Neural progenitor cell (in vitro differentiated cells): ENCODE data around the gene STAG1. TPM values are rescaled to one million over a fixed set of nuclear protein-coding genes. Genes with fewer than 3 reads are reported as not detected.

Experiments
- DNase-seq: peaks from one replicate; pipeline ENCODE4 v3.0.0-alpha.2; 2016; ENCODE audit warnings: low spot score
- H2AFZ ChIP-seq: fragments of 200-600 bp; sonication (generic); replicated peaks from 2 replicates; pipeline ENCODE4 v1.6.1; 2016; ENCODE audit warnings: antibody characterized with exemption
- H3F3A ChIP-seq: fragments of 200-600 bp; sonication (generic); 2 replicates; pipeline ENCODE4 v1.6.1; 2016; ENCODE audit warnings: antibody characterized with exemption, low read depth
- H3K27ac ChIP-seq: fragments of 200-600 bp; sonication (generic); 2 replicates; pipeline ENCODE4 v1.5.1; 2016; ENCODE audit warnings: mild to moderate bottlenecking
- H3K27me3 ChIP-seq: fragments of 200-600 bp; sonication (generic); 2 replicates; pipeline ENCODE4 v1.6.1; 2016; ENCODE audit warnings: mild to moderate bottlenecking, moderate library complexity
- H3K36me3 ChIP-seq: fragments of 200-600 bp; sonication (generic); 2 replicates; pipeline ENCODE4 v1.5.1; 2016
- H3K4me1 ChIP-seq: fragments of 200-600 bp; sonication (generic); 2 replicates; pipeline ENCODE4 v1.6.1; 2016; ENCODE audit warnings: mixed run types
- H3K4me2 ChIP-seq: fragments of 200-600 bp; sonication (generic); 2 replicates; pipeline ENCODE4 v1.6.1; 2016
- H3K4me3 ChIP-seq: fragments of 200-600 bp; sonication (generic); 2 replicates; pipeline ENCODE4 v1.5.1; 2016
- H3K79me2 ChIP-seq: fragments of 200-600 bp; sonication (generic); 2 replicates; pipeline ENCODE4 v1.6.1; 2016; ENCODE audit warnings: low read depth
- H3K9ac ChIP-seq: fragments of 200-600 bp; sonication (generic); 2 replicates; pipeline ENCODE4 v1.6.1; 2016
- H3K9me3 ChIP-seq: fragments of 200-600 bp; sonication (generic); 2 replicates; pipeline ENCODE4 v1.5.1; 2016; ENCODE audit warnings: low read depth
- H4K20me1 ChIP-seq: fragments of 200-600 bp; sonication (generic); 2 replicates; pipeline ENCODE4 v1.6.1; 2016; ENCODE audit warnings: low read depth
- H3K27ac Mint-ChIP-seq: 3 replicates; pipeline ENCODE4 v1.8.0; 2021; ENCODE audit warnings: mixed read lengths
- H3K27me3 Mint-ChIP-seq: 2 replicates; pipeline ENCODE4 v1.8.0; 2022; ENCODE audit warnings: low read depth, mild to moderate bottlenecking, inconsistent platforms, moderate library complexity, mixed read lengths; ENCODE audit not compliant: insufficient read depth
- H3K36me3 Mint-ChIP-seq: 3 replicates; pipeline ENCODE4 v1.8.0; 2021; ENCODE audit warnings: mixed read lengths
- H3K4me1 Mint-ChIP-seq: 3 replicates; pipeline ENCODE4 v1.8.0; 2021; ENCODE audit warnings: mixed read lengths
- H3K4me3 Mint-ChIP-seq: 3 replicates; pipeline ENCODE4 v1.8.0; 2021; ENCODE audit warnings: mild to moderate bottlenecking, moderate library complexity, mixed read lengths
- H3K9me3 Mint-ChIP-seq: 3 replicates; pipeline ENCODE4 v1.8.0; 2020; ENCODE audit warnings: mixed read lengths
- CTCF ChIP-seq: fragments of 200-600 bp; sonication (generic); IDR thresholded peaks from 2 replicates; pipeline ENCODE4 v1.5.1; 2017; ENCODE audit warnings: antibody characterized with exemption, mild to moderate bottlenecking
- EZH2 ChIP-seq: fragments of 200-600 bp; sonication (generic); IDR thresholded peaks from 2 replicates; pipeline ENCODE4 v1.6.1; 2017; ENCODE audit warnings: antibody characterized with exemption, mild to moderate bottlenecking, moderate library complexity
- EZH2phosphoT487 ChIP-seq: fragments of 200-600 bp; sonication (generic); IDR thresholded peaks from 2 replicates; pipeline ENCODE4 v1.6.1; 2017; ENCODE audit warnings: antibody characterized with exemption
- total RNA-seq: library from RNA; depleted of rRNA; stranded (reverse); fragments of >200 nt; gene quantifications from 2 replicates; pipeline ENCODE4 v1.2.3, GENCODE V29; 2015; ENCODE audit warnings: low replicate concordance

STAG1 gene
- total RNA-seq, 1 donor from 2014 or later: 38.3 TPM

DNA sequence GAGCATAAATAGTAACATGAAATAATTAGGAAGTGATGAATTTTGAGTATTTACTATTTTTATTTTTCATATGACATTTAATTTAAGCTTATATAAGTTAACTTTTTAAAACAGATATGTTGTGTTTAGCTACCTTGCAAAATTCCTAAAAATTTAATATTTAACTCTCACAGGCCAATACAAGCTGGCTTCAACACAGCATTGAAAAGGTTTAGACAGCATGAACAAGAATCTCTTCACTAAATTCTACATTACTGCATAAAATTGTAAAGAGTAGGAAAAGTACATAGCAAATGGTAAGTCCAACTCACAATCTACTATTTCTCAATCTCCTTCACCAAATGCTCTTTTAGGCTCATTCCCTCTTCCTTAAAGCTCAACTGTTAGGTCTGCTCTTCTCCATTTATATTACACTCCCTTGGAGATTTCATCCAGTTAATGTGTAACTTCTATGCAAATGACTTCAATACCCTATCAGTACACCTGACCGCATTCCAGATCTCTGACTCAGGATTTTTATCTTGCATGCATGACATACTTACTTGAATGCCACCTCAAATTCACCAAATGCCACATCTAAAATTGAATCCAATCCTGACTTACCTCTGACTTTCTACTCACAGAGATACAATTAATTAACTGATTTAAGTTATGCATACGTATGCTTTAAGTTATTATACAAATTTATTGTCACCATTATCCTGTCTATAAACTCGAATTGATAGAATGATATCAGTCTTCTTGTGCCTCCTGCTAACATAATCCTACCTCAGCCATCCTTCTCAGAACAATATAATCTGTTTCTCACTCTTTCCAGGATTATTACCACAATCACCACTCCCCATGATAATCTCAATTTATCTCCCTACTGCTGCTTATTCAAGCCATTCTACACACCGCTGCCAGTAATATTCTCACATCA is 127.0 kb downstream of the STAG1 start:
- TF ChIP-seq EZH2phosphoT487: no peak
- no peak for TF ChIP-seq EZH2
- TF ChIP-seq CTCF: no peak
- H3K36me3 Mint-ChIP-seq: peaks cover 23% of the 10 kb centered on the region
- peaks cover 5% of the 10 kb centered on the region for H3F3A ChIP-seq
- DNase-seq: no peak
- no peaks in the 10 kb centered on the region for H3K27me3 Mint-ChIP-seq
- no peaks in the 10 kb centered on the region for H3K36me3 ChIP-seq
- H2AFZ ChIP-seq: no peak overlapping the region
- no peak overlapping the region for H3K27ac Mint-ChIP-seq
- H3K9me3 ChIP-seq: no peaks in the 10 kb centered on the region
- peaks cover 6% of the 10 kb centered on the region for H3K4me1 ChIP-seq
- H3K9ac ChIP-seq: no peak overlapping the region
- H3K4me3 ChIP-seq: no peak overlapping the region
- peaks cover 9% of the 10 kb centered on the region for H3K4me1 Mint-ChIP-seq
- no peaks in the 10 kb centered on the region for H4K20me1 ChIP-seq
- H3K27ac ChIP-seq: no peak overlapping the region
- no peaks in the 10 kb centered on the region for H3K9me3 Mint-ChIP-seq
- no peak overlapping the region for H3K4me3 Mint-ChIP-seq
- peaks cover 23% of the 10 kb centered on the region for H3K79me2 ChIP-seq
- no peak overlapping the region for H3K4me2 ChIP-seq
- H3K27me3 ChIP-seq: no peaks in the 10 kb centered on the region

GRCh38 chr3:136624371-136624770 is 127.8 kb downstream of the STAG1 start:
- no peak for TF ChIP-seq CTCF
- no peak for TF ChIP-seq EZH2phosphoT487
- no peak for TF ChIP-seq EZH2
- no peak for DNase-seq
- Histone ChIP-seq H3K9ac (no peak overlapping the region), H3K4me3 (no peak overlapping the region), H3K79me2 (peaks cover 21% of the 10 kb centered on the region), H3K4me1 (peaks cover 6% of the 10 kb centered on the region), H3F3A (peaks cover 5% of the 10 kb centered on the region), H3K4me2 (no peak overlapping the region), H3K9me3 (no peaks in the 10 kb centered on the region), H3K27me3 (no peaks in the 10 kb centered on the region), H4K20me1 (no peaks in the 10 kb centered on the region), H3K27ac (no peak overlapping the region), H3K36me3 (no peaks in the 10 kb centered on the region), H2AFZ (no peak overlapping the region)
- Mint-ChIP-seq H3K4me3 (no peak overlapping the region), H3K27me3 (no peaks in the 10 kb centered on the region), H3K4me1 (peaks cover 9% of the 10 kb centered on the region), H3K36me3 (peaks cover 20% of the 10 kb centered on the region), H3K27ac (no peak overlapping the region), H3K9me3 (no peaks in the 10 kb centered on the region)

GRCh38 chr3:136621628-136622027 is 130.6 kb downstream of the STAG1 start:
- H3K9ac ChIP-seq: no peak overlapping the region
- H3K36me3 Mint-ChIP-seq: peaks cover 25% of the 10 kb centered on the region
- no peak for DNase-seq
- peaks cover 6% of the 10 kb centered on the region for H3K4me1 ChIP-seq
- no peak overlapping the region for H3K4me2 ChIP-seq
- H3K4me1 Mint-ChIP-seq: peaks cover 9% of the 10 kb centered on the region
- H3K27ac Mint-ChIP-seq: no peak overlapping the region
- H3K9me3 Mint-ChIP-seq: no peaks in the 10 kb centered on the region
- H3K9me3 ChIP-seq: no peaks in the 10 kb centered on the region
- peaks cover 5% of the 10 kb centered on the region for H3F3A ChIP-seq
- H4K20me1 ChIP-seq: no peaks in the 10 kb centered on the region
- peak overlapping the region; percentile 23 for H3K27ac ChIP-seq
- no peaks in the 10 kb centered on the region for H3K27me3 ChIP-seq
- H3K36me3 ChIP-seq: no peaks in the 10 kb centered on the region
- H3K79me2 ChIP-seq: peaks cover 21% of the 10 kb centered on the region
- TF ChIP-seq EZH2phosphoT487 (no peak), CTCF (no peak), EZH2 (no peak)
- H3K27me3 Mint-ChIP-seq: no peaks in the 10 kb centered on the region
- no peak overlapping the region for H2AFZ ChIP-seq
- H3K4me3 Mint-ChIP-seq: no peak overlapping the region
- H3K4me3 ChIP-seq: no peak overlapping the region
